Endothelial cell of umbilical vein (primary cell): ENCODE measurements around the gene RTEL1.

ENCODE experiments used
- CTCF ChIP-seq, 2 donors: IDR thresholded peaks; 1 replicate in 1 of 2; 2 replicates in 1 of 2; pipeline ENCODE4 v1.5.1; 2011; ENCODE audit warnings: low read length in 2 of 2, mild to moderate bottlenecking in 2 of 2, moderate library complexity in 2 of 2, control low read depth in 1 of 2, inconsistent platforms in 1 of 2, low read depth in 1 of 2; ENCODE audit not compliant: insufficient read depth in 1 of 2; ENCODE audit errors: extremely low read depth in 1 of 2
- MAX ChIP-seq: IDR thresholded peaks from 2 replicates; pipeline ENCODE4 v1.6.1; 2011; ENCODE audit not compliant: insufficient read depth, insufficient read length
- POLR2A ChIP-seq: IDR thresholded peaks from 2 replicates; pipeline ENCODE4 v1.6.1; 2012; ENCODE audit warnings: low read depth, mild to moderate bottlenecking, control low read depth, low read length
- POLR2AphosphoS5 ChIP-seq: IDR thresholded peaks from 2 replicates; pipeline ENCODE4 v1.6.1; 2012; ENCODE audit warnings: low read depth, mild to moderate bottlenecking, control low read depth, low read length, moderate library complexity; ENCODE audit not compliant: insufficient read depth

GRCh38 chr20:63707558-63708300 is 49.6 kb downstream of the RTEL1 start, which contains the start of the genes ARFRP1 and ZGPAT:
- TF ChIP-seq POLR2AphosphoS5 (peak; percentile 84), CTCF (IDR thresholded peaks at IDR 0.05; ENCODE audit: extremely low read depth in 1 of 2, insufficient read depth in 1 of 2, low read depth in 1 of 2, low read length in 2 of 2) (no peak), POLR2A (peak; percentile 44), MAX (peak; percentile 3)
